GM23338 (cell line): Measurements from ENCODE around the gene CA6.
A peak's percentile ranks its signal among the peaks of the same experiment; 100 is the strongest.

Experiments
- NANOG ChIP-seq: IDR thresholded peaks from 2 replicates; pipeline ENCODE4 v1.6.1; 2016; ENCODE audit warnings: antibody characterized with exemption, borderline replicate concordance
- TF ChIP-seq, protein P1 (sequence below), 2 experiments: fragments of 200-600 bp in 1 of 2; sonication (generic) in 1 of 2; conservative IDR thresholded peaks; 2 replicates each; pipeline versions ENCODE4 v1.5.1 to v1.6.1; 2016 to 2017; ENCODE audit warnings: antibody characterized with exemption in 2 of 2, low read depth in 2 of 2, mild to moderate bottlenecking in 2 of 2, moderate library complexity in 1 of 2
- TF ChIP-seq, protein P2 (sequence below): IDR thresholded peaks from one replicate; pipeline ENCODE4 v1.6.1; 2018; ENCODE audit warnings: antibody characterized with exemption; ENCODE audit not compliant: unreplicated experiment

- TF ChIP-seq, protein P1, sequence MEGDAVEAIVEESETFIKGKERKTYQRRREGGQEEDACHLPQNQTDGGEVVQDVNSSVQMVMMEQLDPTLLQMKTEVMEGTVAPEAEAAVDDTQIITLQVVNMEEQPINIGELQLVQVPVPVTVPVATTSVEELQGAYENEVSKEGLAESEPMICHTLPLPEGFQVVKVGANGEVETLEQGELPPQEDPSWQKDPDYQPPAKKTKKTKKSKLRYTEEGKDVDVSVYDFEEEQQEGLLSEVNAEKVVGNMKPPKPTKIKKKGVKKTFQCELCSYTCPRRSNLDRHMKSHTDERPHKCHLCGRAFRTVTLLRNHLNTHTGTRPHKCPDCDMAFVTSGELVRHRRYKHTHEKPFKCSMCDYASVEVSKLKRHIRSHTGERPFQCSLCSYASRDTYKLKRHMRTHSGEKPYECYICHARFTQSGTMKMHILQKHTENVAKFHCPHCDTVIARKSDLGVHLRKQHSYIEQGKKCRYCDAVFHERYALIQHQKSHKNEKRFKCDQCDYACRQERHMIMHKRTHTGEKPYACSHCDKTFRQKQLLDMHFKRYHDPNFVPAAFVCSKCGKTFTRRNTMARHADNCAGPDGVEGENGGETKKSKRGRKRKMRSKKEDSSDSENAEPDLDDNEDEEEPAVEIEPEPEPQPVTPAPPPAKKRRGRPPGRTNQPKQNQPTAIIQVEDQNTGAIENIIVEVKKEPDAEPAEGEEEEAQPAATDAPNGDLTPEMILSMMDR (conservative IDR thresholded peaks at IDR 0.05; ENCODE audit: low read depth in 2 of 2), result peak in 1 of 2 experiments; percentile 31; a peak in 1 of 4 replicates
- TF ChIP-seq, protein P2, sequence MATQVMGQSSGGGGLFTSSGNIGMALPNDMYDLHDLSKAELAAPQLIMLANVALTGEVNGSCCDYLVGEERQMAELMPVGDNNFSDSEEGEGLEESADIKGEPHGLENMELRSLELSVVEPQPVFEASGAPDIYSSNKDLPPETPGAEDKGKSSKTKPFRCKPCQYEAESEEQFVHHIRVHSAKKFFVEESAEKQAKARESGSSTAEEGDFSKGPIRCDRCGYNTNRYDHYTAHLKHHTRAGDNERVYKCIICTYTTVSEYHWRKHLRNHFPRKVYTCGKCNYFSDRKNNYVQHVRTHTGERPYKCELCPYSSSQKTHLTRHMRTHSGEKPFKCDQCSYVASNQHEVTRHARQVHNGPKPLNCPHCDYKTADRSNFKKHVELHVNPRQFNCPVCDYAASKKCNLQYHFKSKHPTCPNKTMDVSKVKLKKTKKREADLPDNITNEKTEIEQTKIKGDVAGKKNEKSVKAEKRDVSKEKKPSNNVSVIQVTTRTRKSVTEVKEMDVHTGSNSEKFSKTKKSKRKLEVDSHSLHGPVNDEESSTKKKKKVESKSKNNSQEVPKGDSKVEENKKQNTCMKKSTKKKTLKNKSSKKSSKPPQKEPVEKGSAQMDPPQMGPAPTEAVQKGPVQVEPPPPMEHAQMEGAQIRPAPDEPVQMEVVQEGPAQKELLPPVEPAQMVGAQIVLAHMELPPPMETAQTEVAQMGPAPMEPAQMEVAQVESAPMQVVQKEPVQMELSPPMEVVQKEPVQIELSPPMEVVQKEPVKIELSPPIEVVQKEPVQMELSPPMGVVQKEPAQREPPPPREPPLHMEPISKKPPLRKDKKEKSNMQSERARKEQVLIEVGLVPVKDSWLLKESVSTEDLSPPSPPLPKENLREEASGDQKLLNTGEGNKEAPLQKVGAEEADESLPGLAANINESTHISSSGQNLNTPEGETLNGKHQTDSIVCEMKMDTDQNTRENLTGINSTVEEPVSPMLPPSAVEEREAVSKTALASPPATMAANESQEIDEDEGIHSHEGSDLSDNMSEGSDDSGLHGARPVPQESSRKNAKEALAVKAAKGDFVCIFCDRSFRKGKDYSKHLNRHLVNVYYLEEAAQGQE, result no peak
- TF ChIP-seq NANOG, result no peak
Measured at GRCh38 chr1:8910331-8910730, 35.3 kb upstream of the CA6 start.
